H9 (cell line): ENCODE data around the gene CISD2. TPM values are rescaled to one million over a fixed set of nuclear protein-coding genes. Genes with fewer than 3 reads are reported as not detected.

Experiments used
- total RNA-seq: library from RNA; stranded (reverse); gene quantifications from 2 replicates; pipeline ENCODE4 v1.2.1, GENCODE V29; 2021

Gene CISD2
- total RNA-seq, 1 experiment from 2014 or later, result 45.6 TPM

Other genes with a start within 250 kb of the CISD2 start
- 21.4 and 22.0 TPM in 2 replicates for gene MANBA, start 108.0 kb upstream of the CISD2 start, total RNA-seq
- 377 and 378 TPM in 2 replicates for gene UBE2D3, start 41.4 kb upstream of the CISD2 start, total RNA-seq
- 0.59 and 2.0 TPM in 2 replicates for gene SLC9B1, start 150.7 kb downstream of the CISD2 start, total RNA-seq
- gene SLC9B2, start 207.8 kb downstream of the CISD2 start, total RNA-seq, result 6.8 and 7.3 TPM in 2 replicates
- 39.3 and 40.2 TPM in 2 replicates for gene BDH2, start 230.8 kb downstream of the CISD2 start, total RNA-seq